Measurements from ENCODE around the gene IFIT2. TPM values are rescaled to one million over a fixed set of nuclear protein-coding genes. Genes with fewer than 3 reads are reported as not detected.

IFIT2 gene
- total and polyA plus RNA-seq, 2 experiments from 2014 or later: 0.10 TPM; not detected in 1

DNA sequence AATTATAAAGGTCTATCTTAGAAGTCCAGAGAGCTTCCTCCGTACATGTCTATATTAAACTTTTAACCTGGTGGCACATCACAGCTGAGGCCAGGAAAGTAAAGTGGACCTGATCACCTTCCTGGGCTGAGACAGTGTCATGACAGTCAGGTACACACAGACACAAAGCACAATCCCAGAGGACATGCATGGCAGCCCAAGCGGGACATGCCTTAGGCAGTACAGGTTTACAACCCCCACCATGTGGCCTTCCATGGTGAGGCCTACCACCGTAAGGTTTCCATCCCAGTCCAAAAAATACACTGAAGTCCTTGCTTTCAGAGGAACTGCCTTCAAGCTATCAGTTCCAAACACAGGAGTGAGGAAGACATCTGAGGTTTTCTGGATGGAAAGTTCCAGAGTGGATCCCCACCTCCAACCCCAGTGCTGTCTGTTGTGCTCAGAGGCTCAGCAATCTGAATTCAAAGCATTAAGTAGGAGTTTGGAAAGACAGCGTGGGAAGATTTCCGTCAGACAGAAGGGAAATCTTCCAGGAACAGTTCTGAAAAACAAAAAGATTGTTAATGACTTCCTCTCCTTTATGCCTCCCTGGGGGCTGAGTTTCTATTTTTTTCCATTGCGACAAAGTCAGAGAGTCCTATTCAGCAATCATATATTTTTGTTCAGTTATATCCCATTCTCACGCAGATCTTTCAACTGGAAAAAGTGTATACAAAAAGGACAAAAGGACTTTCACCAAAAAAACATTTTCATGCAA, 46.0 kb downstream of the IFIT2 start:
- Histone ChIP-seq H3K27me3 (ENCODE audit: insufficient read depth) (no peaks in the 10 kb centered on the region), H3K4me3 (0 out of 2 replicates have a peak overlapping the region, but pooled peaks have one; percentile 1), H3K27ac (ENCODE audit: low read depth) (peak overlapping the region; percentile 41; the same call in 1 of the 2 replicates), H3K36me3 (ENCODE audit: insufficient read depth) (no peaks in the 10 kb centered on the region), H2AFZ (no peak overlapping the region), H3K9me2 (ENCODE audit: insufficient read depth) (no peaks in the 10 kb centered on the region), H3K4me2 (peak overlapping the region; percentile 18), H3K4me1 (ENCODE audit: insufficient read depth) (peaks cover 61% of the 10 kb centered on the region), H4K20me1 (replicated peaks; ENCODE audit: insufficient read depth) (no peaks in the 10 kb centered on the region), H3F3A (replicated peaks; ENCODE audit: low read depth) (no peaks in the 10 kb centered on the region), H3K79me2 (replicated peaks; ENCODE audit: insufficient read depth) (no peaks in the 10 kb centered on the region)
- H3K27me3 Mint-ChIP-seq (ENCODE audit: insufficient read depth, low read depth, poor library complexity): no peaks in the 10 kb centered on the region
- H3K36me3 Mint-ChIP-seq (ENCODE audit: low read depth): no peaks in the 10 kb centered on the region
- DNase-seq (ENCODE audit: low spot score) (no peak), ATAC-seq (no peak)
- H3K27ac Mint-ChIP-seq: peak overlapping the region; percentile 85
- H3K4me3 Mint-ChIP-seq: no peak overlapping the region
- peaks cover 73% of the 10 kb centered on the region for H3K4me1 Mint-ChIP-seq
- no peak for TF ChIP-seq ZNF331 (CRISPR knock-in tag; IDR thresholded peaks at IDR 0.05; ENCODE audit: low read depth)
- TF ChIP-seq, protein P1, sequence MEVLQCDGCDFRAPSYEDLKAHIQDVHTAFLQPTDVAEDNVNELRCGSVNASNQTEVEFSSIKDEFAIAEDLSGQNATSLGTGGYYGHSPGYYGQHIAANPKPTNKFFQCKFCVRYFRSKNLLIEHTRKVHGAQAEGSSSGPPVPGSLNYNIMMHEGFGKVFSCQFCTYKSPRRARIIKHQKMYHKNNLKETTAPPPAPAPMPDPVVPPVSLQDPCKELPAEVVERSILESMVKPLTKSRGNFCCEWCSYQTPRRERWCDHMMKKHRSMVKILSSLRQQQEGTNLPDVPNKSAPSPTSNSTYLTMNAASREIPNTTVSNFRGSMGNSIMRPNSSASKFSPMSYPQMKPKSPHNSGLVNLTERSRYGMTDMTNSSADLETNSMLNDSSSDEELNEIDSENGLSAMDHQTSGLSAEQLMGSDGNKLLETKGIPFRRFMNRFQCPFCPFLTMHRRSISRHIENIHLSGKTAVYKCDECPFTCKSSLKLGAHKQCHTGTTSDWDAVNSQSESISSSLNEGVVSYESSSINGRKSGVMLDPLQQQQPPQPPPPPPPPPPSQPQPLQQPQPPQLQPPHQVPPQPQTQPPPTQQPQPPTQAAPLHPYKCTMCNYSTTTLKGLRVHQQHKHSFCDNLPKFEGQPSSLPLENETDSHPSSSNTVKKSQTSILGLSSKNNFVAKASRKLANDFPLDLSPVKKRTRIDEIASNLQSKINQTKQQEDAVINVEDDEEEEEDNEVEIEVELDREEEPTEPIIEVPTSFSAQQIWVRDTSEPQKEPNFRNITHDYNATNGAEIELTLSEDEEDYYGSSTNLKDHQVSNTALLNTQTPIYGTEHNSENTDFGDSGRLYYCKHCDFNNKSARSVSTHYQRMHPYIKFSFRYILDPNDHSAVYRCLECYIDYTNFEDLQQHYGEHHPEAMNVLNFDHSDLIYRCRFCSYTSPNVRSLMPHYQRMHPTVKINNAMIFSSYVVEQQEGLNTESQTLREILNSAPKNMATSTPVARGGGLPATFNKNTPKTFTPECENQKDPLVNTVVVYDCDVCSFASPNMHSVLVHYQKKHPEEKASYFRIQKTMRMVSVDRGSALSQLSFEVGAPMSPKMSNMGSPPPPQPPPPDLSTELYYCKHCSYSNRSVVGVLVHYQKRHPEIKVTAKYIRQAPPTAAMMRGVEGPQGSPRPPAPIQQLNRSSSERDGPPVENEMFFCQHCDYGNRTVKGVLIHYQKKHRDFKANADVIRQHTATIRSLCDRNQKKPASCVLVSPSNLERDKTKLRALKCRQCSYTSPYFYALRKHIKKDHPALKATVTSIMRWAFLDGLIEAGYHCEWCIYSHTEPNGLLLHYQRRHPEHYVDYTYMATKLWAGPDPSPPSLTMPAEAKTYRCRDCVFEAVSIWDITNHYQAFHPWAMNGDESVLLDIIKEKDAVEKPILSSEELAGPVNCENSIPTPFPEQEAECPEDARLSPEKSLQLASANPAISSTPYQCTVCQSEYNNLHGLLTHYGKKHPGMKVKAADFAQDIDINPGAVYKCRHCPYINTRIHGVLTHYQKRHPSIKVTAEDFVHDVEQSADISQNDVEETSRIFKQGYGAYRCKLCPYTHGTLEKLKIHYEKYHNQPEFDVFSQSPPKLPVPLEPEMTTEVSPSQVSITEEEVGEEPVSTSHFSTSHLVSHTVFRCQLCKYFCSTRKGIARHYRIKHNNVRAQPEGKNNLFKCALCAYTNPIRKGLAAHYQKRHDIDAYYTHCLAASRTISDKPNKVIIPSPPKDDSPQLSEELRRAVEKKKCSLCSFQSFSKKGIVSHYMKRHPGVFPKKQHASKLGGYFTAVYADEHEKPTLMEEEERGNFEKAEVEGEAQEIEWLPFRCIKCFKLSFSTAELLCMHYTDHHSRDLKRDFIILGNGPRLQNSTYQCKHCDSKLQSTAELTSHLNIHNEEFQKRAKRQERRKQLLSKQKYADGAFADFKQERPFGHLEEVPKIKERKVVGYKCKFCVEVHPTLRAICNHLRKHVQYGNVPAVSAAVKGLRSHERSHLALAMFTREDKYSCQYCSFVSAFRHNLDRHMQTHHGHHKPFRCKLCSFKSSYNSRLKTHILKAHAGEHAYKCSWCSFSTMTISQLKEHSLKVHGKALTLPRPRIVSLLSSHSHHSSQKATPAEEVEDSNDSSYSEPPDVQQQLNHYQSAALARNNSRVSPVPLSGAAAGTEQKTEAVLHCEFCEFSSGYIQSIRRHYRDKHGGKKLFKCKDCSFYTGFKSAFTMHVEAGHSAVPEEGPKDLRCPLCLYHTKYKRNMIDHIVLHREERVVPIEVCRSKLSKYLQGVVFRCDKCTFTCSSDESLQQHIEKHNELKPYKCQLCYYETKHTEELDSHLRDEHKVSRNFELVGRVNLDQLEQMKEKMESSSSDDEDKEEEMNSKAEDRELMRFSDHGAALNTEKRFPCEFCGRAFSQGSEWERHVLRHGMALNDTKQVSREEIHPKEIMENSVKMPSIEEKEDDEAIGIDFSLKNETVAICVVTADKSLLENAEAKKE (CRISPR knock-in tag; IDR thresholded peaks at IDR 0.05): no peak
- TF ChIP-seq EZH2 (IDR thresholded peaks at IDR 0.05; ENCODE audit: low read depth, unreplicated experiment): no peak
- TF ChIP-seq, protein P2, sequence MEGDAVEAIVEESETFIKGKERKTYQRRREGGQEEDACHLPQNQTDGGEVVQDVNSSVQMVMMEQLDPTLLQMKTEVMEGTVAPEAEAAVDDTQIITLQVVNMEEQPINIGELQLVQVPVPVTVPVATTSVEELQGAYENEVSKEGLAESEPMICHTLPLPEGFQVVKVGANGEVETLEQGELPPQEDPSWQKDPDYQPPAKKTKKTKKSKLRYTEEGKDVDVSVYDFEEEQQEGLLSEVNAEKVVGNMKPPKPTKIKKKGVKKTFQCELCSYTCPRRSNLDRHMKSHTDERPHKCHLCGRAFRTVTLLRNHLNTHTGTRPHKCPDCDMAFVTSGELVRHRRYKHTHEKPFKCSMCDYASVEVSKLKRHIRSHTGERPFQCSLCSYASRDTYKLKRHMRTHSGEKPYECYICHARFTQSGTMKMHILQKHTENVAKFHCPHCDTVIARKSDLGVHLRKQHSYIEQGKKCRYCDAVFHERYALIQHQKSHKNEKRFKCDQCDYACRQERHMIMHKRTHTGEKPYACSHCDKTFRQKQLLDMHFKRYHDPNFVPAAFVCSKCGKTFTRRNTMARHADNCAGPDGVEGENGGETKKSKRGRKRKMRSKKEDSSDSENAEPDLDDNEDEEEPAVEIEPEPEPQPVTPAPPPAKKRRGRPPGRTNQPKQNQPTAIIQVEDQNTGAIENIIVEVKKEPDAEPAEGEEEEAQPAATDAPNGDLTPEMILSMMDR (conservative IDR thresholded peaks at IDR 0.05; ENCODE audit: low read depth in 2 of 2): no peak
- TF ChIP-seq JUNB (IDR thresholded peaks at IDR 0.05; ENCODE audit: unreplicated experiment): no peak
- no peak for TF ChIP-seq STAT1 (IDR thresholded peaks at IDR 0.05; ENCODE audit: unreplicated experiment)
- TF ChIP-seq, protein P3, sequence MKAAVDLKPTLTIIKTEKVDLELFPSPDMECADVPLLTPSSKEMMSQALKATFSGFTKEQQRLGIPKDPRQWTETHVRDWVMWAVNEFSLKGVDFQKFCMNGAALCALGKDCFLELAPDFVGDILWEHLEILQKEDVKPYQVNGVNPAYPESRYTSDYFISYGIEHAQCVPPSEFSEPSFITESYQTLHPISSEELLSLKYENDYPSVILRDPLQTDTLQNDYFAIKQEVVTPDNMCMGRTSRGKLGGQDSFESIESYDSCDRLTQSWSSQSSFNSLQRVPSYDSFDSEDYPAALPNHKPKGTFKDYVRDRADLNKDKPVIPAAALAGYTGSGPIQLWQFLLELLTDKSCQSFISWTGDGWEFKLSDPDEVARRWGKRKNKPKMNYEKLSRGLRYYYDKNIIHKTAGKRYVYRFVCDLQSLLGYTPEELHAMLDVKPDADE (IDR thresholded peaks at IDR 0.05): no peak
- TF ChIP-seq EZH2phosphoT487 (IDR thresholded peaks at IDR 0.05; ENCODE audit: unreplicated experiment): no peak
- no peak for TF ChIP-seq NANOG (IDR thresholded peaks at IDR 0.05; ENCODE audit: borderline replicate concordance)
- TF ChIP-seq, protein P4, sequence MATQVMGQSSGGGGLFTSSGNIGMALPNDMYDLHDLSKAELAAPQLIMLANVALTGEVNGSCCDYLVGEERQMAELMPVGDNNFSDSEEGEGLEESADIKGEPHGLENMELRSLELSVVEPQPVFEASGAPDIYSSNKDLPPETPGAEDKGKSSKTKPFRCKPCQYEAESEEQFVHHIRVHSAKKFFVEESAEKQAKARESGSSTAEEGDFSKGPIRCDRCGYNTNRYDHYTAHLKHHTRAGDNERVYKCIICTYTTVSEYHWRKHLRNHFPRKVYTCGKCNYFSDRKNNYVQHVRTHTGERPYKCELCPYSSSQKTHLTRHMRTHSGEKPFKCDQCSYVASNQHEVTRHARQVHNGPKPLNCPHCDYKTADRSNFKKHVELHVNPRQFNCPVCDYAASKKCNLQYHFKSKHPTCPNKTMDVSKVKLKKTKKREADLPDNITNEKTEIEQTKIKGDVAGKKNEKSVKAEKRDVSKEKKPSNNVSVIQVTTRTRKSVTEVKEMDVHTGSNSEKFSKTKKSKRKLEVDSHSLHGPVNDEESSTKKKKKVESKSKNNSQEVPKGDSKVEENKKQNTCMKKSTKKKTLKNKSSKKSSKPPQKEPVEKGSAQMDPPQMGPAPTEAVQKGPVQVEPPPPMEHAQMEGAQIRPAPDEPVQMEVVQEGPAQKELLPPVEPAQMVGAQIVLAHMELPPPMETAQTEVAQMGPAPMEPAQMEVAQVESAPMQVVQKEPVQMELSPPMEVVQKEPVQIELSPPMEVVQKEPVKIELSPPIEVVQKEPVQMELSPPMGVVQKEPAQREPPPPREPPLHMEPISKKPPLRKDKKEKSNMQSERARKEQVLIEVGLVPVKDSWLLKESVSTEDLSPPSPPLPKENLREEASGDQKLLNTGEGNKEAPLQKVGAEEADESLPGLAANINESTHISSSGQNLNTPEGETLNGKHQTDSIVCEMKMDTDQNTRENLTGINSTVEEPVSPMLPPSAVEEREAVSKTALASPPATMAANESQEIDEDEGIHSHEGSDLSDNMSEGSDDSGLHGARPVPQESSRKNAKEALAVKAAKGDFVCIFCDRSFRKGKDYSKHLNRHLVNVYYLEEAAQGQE (IDR thresholded peaks at IDR 0.05; ENCODE audit: unreplicated experiment): no peak
- TF ChIP-seq ZNF114 (CRISPR knock-in tag; IDR thresholded peaks at IDR 0.05): no peak
- no peak for TF ChIP-seq POLR2AphosphoS5 (IDR thresholded peaks at IDR 0.05; ENCODE audit: low read depth)
- no peak for TF ChIP-seq CREB1 (CRISPR knock-in tag; IDR thresholded peaks at IDR 0.05; ENCODE audit: low read depth)
- no peaks in the 10 kb centered on the region for H3K9me3 Mint-ChIP-seq

Measured in GM23338 (cell line).